Endothelial cell of umbilical vein (primary cell): ENCODE data around the gene TRIM41. TPM values are rescaled to one million over a fixed set of nuclear protein-coding genes. Genes with fewer than 3 reads are reported as not detected.
"Not testable (repeated sequence)": the region's sequence is repeated elsewhere in the genome, so short reads cannot be mapped to it uniquely, and the experiment has no call there.

ENCODE experiments used
- BruUV-seq: library from RNA; stranded (reverse); fragments of 400-500 nt; replicated peaks from 2 replicates; lab custom pipeline; 2021; lab: Mats Ljungman, UMichigan
- CTCF ChIA-PET: fragments of 300-600, 350-600 bp; sonication (Branson Sonifier 250); formaldehyde crosslinking; loops from one replicate; lab custom pipeline; 2021; ENCODE audit warnings: antibody characterized with exemption, inconsistent platforms; lab: Charles Lee
- POLR2A ChIA-PET: fragments of 300-600, 350-600 bp; sonication (Branson Sonifier 250); formaldehyde crosslinking; loops from one replicate; lab custom pipeline; 2021; ENCODE audit warnings: antibody characterized with exemption, inconsistent platforms; lab: Charles Lee
- DNase-seq: peaks from one replicate; pipeline ENCODE4 v3.0.0-alpha.2; 2011; ENCODE audit warnings: low read depth, low spot score
- FAIRE-seq: peaks from 2 replicates; lab custom pipeline; 2011; peaks lifted over from hg19 to GRCh38; lab: Jason Lieb, UNC
- H2AFZ ChIP-seq: 2 replicates; pipeline ENCODE4 v1.6.0; 2012; ENCODE audit warnings: low read depth, low read length, control low read depth, inconsistent platforms
- H3K27ac ChIP-seq: 2 replicates; pipeline ENCODE4 v1.5.1; 2011; ENCODE audit warnings: low read depth, mild to moderate bottlenecking, control low read depth, low read length, moderate library complexity; ENCODE audit not compliant: insufficient read depth
- H3K27me3 ChIP-seq, 2 experiments: 2 replicates each; pipeline versions ENCODE4 v1.6.0 to v1.6.1; 2011; ENCODE audit warnings: low read length in 2 of 2, mixed read lengths in 1 of 2; ENCODE audit not compliant: control insufficient read depth in 2 of 2, insufficient read depth in 2 of 2
- H3K36me3 ChIP-seq, 2 experiments: 2 replicates in 1 of 2; 3 replicates in 1 of 2; pipeline ENCODE4 v1.5.1; 2011; ENCODE audit warnings: low read length in 2 of 2, mild to moderate bottlenecking in 1 of 2, moderate library complexity in 1 of 2; ENCODE audit not compliant: control insufficient read depth in 2 of 2, insufficient read depth in 2 of 2; ENCODE audit errors: extremely low read depth in 1 of 2
- H3K4me1 ChIP-seq: 3 replicates; pipeline ENCODE4 v1.5.1; 2011; ENCODE audit warnings: mild to moderate bottlenecking, low read length; ENCODE audit not compliant: control insufficient read depth, insufficient read depth; ENCODE audit errors: extremely low read depth
- H3K4me2 ChIP-seq: 2 replicates; pipeline ENCODE4 v1.6.1; 2011; ENCODE audit warnings: low read length, control low read depth, mixed read lengths; ENCODE audit not compliant: insufficient read depth
- H3K4me3 ChIP-seq, 3 experiments: fragments of 200-600 bp in 1 of 3; sonication (generic), shearing (Covaris generic) in 1 of 3; replicated peaks in 1 of 3; 2 replicates each; pipeline ENCODE4 v1.5.1; 2011 to 2016; ENCODE audit warnings: control low read depth in 3 of 3, low read length in 3 of 3, mild to moderate bottlenecking in 2 of 3, inconsistent platforms in 1 of 3, low read depth in 1 of 3, moderate library complexity in 1 of 3; ENCODE audit not compliant: insufficient read depth in 1 of 3
- H3K79me2 ChIP-seq: 2 replicates; pipeline ENCODE4 v1.6.0; 2012; ENCODE audit warnings: low read length, inconsistent platforms; ENCODE audit not compliant: control insufficient read depth, insufficient read depth
- H3K9ac ChIP-seq: replicated peaks from 2 replicates; pipeline ENCODE3; 2011; ENCODE audit warnings: low read length, control low read depth; ENCODE audit not compliant: insufficient read depth; ENCODE audit errors: extremely low read depth
- H3K9me1 ChIP-seq: replicated peaks from 3 replicates; pipeline ENCODE4 v1.6.0; 2011; ENCODE audit warnings: mild to moderate bottlenecking, low read length; ENCODE audit not compliant: control insufficient read depth, insufficient read depth; ENCODE audit errors: extremely low read depth
- H3K9me3 ChIP-seq: replicated peaks from 2 replicates; pipeline ENCODE4 v1.5.1; 2012; ENCODE audit warnings: low read length, inconsistent platforms; ENCODE audit not compliant: control insufficient read depth, insufficient read depth
- H4K20me1 ChIP-seq: replicated peaks from 2 replicates; pipeline ENCODE3; 2011; ENCODE audit warnings: mild to moderate bottlenecking, low read length; ENCODE audit not compliant: control insufficient read depth, insufficient read depth; ENCODE audit errors: extremely low read depth
- CTCF ChIP-seq, 2 donors: IDR thresholded peaks; 1 replicate in 1 of 2; 2 replicates in 1 of 2; pipeline ENCODE4 v1.5.1; 2011; ENCODE audit warnings: low read length in 2 of 2, mild to moderate bottlenecking in 2 of 2, moderate library complexity in 2 of 2, control low read depth in 1 of 2, inconsistent platforms in 1 of 2, low read depth in 1 of 2; ENCODE audit not compliant: insufficient read depth in 1 of 2; ENCODE audit errors: extremely low read depth in 1 of 2
- EZH2 ChIP-seq: IDR thresholded peaks from 2 replicates; pipeline ENCODE4 v1.6.1; 2012; ENCODE audit warnings: borderline replicate concordance, low read depth, mild to moderate bottlenecking, moderate library complexity, low read length, inconsistent platforms; ENCODE audit not compliant: severe bottlenecking
- FOS ChIP-seq: IDR thresholded peaks from 2 replicates; pipeline ENCODE4 v1.6.1; 2011; ENCODE audit warnings: mild to moderate bottlenecking, low read length, moderate library complexity, borderline replicate concordance; ENCODE audit not compliant: insufficient read depth
- GATA2 ChIP-seq: IDR thresholded peaks from 2 replicates; pipeline ENCODE4 v1.7.0; 2011; ENCODE audit warnings: low read depth, mild to moderate bottlenecking, moderate library complexity, mixed read lengths, low read length; ENCODE audit not compliant: insufficient read length, insufficient read depth
- JUN ChIP-seq: IDR thresholded peaks from 2 replicates; pipeline ENCODE4 v1.6.1; 2011; ENCODE audit warnings: borderline replicate concordance, low read depth; ENCODE audit not compliant: insufficient read length, insufficient read depth
- MAX ChIP-seq: IDR thresholded peaks from 2 replicates; pipeline ENCODE4 v1.6.1; 2011; ENCODE audit not compliant: insufficient read depth, insufficient read length
- MYC ChIP-seq: IDR thresholded peaks from one replicate; pipeline ENCODE4 v1.6.1; 2011; ENCODE audit warnings: mild to moderate bottlenecking, low read depth, low read length
- POLR2A ChIP-seq: IDR thresholded peaks from 2 replicates; pipeline ENCODE4 v1.6.1; 2012; ENCODE audit warnings: low read depth, mild to moderate bottlenecking, control low read depth, low read length
- POLR2AphosphoS5 ChIP-seq: IDR thresholded peaks from 2 replicates; pipeline ENCODE4 v1.6.1; 2012; ENCODE audit warnings: low read depth, mild to moderate bottlenecking, control low read depth, low read length, moderate library complexity; ENCODE audit not compliant: insufficient read depth
- dilution Hi-C: fragments of 300-500 bp; cut with MboI; formaldehyde crosslinking; loops from one replicate; pipeline ENCODE4 v1.15.0; 2019; ENCODE audit warnings: low sequenced_read_pairs; ENCODE audit not compliant: extremely low pct_ligation_motif_present
- intact Hi-C: fragments of 100-400 bp; cut with micrococcal nuclease; formaldehyde crosslinking; loops from one replicate; pipeline ENCODE4 v1.10.0; 2022
- polyA plus RNA-seq, 4 experiments: library from polyadenylated mRNA; depleted of rRNA in 3 of 4; stranded (reverse) in 3 of 4; unstranded in 1 of 4; fragments of >200 nt; gene quantifications; 2 replicates each; pipeline versions ENCODE4 v1.2.1 to v1.2.3, GENCODE V29; 2011 to 2012; ENCODE audit warnings: missing spikeins in 1 of 4
- total RNA-seq: library from RNA; stranded (reverse); gene quantifications from 2 replicates; pipeline ENCODE4 v1.2.3, GENCODE V29; 2021

Gene TRIM41
- total and polyA plus RNA-seq, 2 donors (not counting 3 experiments of a cell fraction or from before 2014, with no cell fraction given) = 11.2 to 19.9 TPM

GRCh38 chr5:181214249-181214648, 8.8 kb upstream of the TRIM41 start:
- H2AFZ ChIP-seq, intact Hi-C loops, H3K79me2 ChIP-seq, POLR2A ChIA-PET, H3K9me1 ChIP-seq, H3K36me3 ChIP-seq, H3K27me3 ChIP-seq, FAIRE-seq, dilution Hi-C loops, H3K4me3 ChIP-seq, H3K4me2 ChIP-seq, H4K20me1 ChIP-seq, DNase-seq, H3K9me3 ChIP-seq, BruUV-seq, H3K27ac ChIP-seq, H3K9ac ChIP-seq: not testable (repeated sequence)
- H3K4me1 ChIP-seq = peaks cover 10% of the 10 kb centered on the region
- CTCF ChIA-PET = interaction anchor here (1.0 to 1.4 kb wide), 2 partner anchors 11 to 22 kb away, joined by 3 read pairs; no protein-coding TSS in a partner anchor

GRCh38 chr5:181215997-181216989, 6.8 kb upstream of the TRIM41 start:
- Histone ChIP-seq H3K27me3 (peaks cover 0 to 4% of the 10 kb centered on the region in 2 experiments), H3K4me2 (peak overlapping the region; percentile 63), H2AFZ (peak overlapping the region; percentile 63), H3K4me3 (peak overlapping the region; percentile 4 to 48 (median 10)), H3K9me1 (no peaks in the 10 kb centered on the region), H3K36me3 (no peaks in the 10 kb centered on the region), H3K9ac (no peak overlapping the region), H3K79me2 (no peaks in the 10 kb centered on the region), H4K20me1 (no peaks in the 10 kb centered on the region), H3K27ac (no peak overlapping the region), H3K9me3 (no peaks in the 10 kb centered on the region), H3K4me1 (peaks cover 10% of the 10 kb centered on the region)
- FAIRE-seq = no peak
- no peak for DNase-seq
- ChIA-PET CTCF (interaction anchor here (1.0 to 1.8 kb wide), 2 partner anchors 9 to 28 kb away, joined by 3 to 8 read pairs; no protein-coding TSS in a partner anchor), POLR2A (no interaction called here)
- TF ChIP-seq GATA2 (no peak), POLR2AphosphoS5 (no peak), CTCF (IDR thresholded peaks at IDR 0.05; ENCODE audit: extremely low read depth in 1 of 2, insufficient read depth in 1 of 2, low read depth in 1 of 2, low read length in 2 of 2) (no peak), EZH2 (no peak), MAX (no peak), POLR2A (no peak), JUN (no peak), MYC (no peak), FOS (no peak)
- dilution Hi-C loops = no loop called here
- no TSS peak for BruUV-seq
- intact Hi-C loops = no loop called here
